ENCODE results near the gene TMEM54.

The TMEM54 gene, protein sequence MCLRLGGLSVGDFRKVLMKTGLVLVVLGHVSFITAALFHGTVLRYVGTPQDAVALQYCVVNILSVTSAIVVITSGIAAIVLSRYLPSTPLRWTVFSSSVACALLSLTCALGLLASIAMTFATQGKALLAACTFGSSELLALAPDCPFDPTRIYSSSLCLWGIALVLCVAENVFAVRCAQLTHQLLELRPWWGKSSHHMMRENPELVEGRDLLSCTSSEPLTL

DNA sequence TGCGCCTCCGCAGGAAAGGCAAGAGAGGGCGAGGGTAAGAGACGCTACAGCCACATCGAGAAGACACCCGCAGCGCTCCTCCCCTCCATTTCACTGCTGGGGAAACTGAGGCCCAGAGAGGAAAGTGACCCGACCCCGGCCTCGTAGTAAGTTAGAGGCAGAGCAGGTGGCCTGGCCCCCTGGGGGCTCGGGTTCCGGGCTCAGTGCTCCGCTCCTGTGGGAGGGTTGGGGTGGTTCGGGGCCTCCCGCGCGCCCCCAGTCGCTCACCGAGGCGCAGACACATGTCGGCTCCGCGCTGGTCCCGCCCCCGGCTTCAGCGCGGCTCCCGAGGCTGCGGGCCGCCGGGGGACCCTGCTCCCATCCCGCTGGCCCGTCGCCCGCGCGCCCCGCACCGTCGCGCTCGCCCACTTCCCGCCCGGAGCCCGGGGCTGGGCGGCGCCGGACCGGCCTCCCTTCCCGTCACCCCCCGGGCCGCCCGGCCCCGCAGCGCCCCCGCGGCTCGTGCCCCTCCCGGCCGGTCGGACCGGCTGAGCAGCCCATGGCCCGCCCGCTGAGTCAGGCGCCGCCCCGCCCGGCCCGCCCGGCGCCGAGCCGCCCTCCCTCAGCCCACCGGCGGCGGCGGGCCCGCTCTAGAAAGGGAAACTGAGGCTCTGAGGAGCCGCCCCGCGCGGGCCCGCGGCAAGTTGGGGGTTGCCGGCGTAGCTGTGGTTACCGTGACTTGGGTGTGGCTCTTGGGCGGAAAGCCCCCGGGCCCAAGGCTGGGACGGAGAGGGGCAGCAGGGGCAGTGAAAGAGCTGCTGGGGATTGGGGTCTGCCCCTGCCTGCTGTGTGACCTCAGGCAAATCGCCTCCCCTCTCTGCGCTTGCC, at the start of gene TMEM54:
TMEM54 (minus strand) TSS at position 434 of the 867 bp plus-strand sequence; CDS start at position 283, 151 bp downstream.
- no peak for DNase-seq (ENCODE audit: low read depth)

DNA sequence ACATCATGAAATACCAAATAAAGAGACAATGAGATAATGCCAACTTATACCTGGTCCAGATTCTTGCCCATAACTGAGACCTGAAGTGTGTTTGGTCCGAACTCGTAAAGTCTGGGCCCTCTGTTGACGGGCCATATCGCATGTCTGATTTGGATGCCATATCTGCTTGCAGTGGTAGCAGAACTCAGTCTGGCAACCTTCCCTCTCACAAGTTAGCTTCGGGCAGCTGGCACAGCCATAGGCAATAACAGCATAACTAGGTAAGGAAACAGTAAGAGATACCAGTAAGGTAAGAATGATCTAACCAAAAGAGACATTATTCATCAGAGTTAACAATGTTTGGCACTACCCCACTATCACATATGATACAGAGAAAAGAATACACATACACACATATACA, 48.3 kb upstream of the TMEM54 start:
- no peak for DNase-seq (ENCODE audit: low read depth)

DNA sequence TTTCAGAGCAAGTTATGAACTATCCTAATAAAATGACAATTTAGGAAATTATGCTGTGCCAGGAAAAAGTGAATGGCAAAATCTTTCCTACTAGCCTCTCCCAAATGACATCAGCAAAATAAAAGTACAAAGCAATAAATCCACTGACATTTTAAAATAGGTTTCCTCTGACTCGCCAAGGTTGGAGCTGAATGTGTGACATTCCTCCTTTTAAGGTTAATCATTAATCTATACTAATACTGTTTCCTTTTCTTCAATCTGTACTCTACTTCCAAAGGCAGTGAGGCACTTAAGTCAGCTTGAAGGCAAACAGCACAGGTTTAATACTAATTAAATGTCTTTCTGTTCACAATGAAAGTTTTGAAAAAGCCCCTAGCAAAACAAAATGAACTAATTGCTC, 47.7 kb upstream of the TMEM54 start:
- no peak for DNase-seq (ENCODE audit: low read depth)

GRCh38 chr1:32948390-32948722, 47.2 kb upstream of the TMEM54 start:
- no peak for DNase-seq (ENCODE audit: low read depth)

DNA sequence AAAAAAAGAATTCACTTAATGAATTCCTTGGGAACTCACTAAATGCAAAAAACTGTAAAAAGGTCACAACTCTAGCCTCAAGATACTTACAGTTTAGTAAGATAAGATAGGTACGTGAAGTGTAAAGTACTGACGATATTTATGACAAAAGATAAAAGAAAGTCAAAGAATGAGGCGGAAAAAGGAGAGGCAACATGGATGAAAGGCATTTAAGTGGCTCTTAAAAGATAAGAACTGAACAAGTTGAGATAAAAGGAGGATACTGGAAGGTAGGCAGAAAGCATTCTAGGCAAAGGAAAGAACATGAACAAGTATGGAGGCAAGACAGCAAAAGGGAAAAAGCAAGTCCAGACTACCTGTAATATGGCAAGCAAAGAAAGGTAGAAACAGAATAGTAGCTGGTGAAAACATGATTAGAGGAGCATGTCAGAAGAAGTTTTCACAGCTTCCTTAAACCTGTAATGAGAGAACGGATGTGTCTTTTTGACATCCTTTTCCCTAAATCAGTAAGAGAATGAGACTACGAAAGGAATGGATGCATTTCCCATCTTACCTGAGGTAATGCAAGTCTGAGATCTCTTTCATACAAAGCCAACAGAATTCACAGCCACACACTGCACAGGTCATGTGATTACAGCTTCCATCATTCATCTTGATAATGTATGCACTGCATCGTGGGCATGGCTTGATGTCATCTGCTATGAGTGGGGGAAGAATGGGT, 46.6 kb upstream of the TMEM54 start:
- DNase-seq (ENCODE audit: low read depth) = no peak

DNA sequence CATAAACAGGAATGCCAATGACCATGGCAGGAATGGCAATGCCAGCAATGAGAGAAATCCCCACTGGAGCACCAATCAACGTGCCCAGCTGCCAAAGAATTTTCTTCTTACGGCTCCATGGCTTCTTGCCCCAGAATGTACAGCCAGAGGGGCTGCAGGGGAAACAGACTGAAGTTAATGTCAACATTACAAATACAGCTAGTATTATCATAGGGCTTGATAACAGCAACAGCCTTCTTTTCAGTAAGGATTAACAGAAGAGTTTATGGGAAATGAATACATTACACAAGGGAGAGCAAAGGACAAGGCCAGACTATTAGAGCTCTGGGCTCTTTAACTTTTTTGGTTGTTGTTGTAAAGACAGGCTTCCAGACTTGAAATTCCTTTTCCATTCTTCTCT, 45.2 kb upstream of the TMEM54 start:
- DNase-seq (ENCODE audit: low read depth) = no peak

- no peak for DNase-seq (ENCODE audit: low read depth)
These were observed 43.0 kb upstream of the TMEM54 start for GRCh38 chr1:32944180-32944579.

GRCh38 chr1:32939655-32940371, 38.6 kb upstream of the TMEM54 start:
- DNase-seq (ENCODE audit: low read depth) = peak; percentile 78

GRCh38 chr1:32937061-32937460, 35.9 kb upstream of the TMEM54 start:
- DNase-seq (ENCODE audit: low read depth) = no peak

GRCh38 chr1:32934535-32934934, 33.3 kb upstream of the TMEM54 start:
- DNase-seq (ENCODE audit: low read depth) = no peak

DNA sequence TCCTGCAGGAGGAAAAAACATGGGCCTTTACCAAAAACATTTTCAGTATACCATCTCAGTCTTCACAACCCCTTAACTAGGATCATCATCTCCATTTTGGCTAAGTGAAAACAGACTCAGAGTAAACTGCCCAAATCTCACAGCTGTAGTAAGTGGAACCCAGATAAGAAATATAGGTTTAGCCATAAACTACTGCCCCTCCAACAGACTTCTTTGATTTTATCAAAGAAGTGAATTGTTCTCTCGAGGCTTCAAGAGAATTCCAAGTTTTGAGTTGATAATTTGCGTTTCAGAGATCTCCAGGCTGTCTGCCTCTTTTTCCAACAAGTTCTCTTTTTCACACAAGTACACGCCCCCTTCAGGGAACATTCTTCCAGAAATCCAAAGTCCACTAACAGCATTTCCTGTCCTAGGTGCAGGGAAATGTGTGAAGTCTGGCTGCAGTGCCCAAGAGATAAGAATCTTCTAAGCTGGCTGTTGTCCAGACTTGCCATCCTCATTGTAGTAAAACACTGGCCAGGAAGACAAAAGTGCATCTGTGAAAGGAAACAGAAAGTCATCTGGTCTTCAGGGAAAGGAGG, 32.6 kb upstream of the TMEM54 start:
- no peak for DNase-seq (ENCODE audit: low read depth)

DNA sequence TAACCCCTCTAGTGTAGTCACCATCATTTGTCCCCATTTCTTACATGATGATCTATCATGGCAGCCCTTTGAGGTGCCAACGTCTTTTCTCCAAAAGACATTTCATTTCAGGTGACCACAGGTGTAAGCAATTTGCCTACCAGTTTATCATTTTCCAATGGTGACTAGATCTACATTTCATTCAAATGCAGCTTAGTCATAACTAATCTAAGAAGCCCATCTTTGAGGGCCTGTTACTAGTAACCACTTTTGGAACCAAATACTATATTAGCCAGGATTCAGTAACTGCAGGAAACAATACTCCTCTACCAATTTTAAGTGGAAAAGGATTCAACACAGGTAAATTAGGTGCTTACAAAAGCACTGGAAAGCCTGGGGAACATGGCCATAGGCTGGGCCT, 30.6 kb upstream of the TMEM54 start:
- DNase-seq (ENCODE audit: low read depth) = no peak

GRCh38 chr1:32929366-32929765, 28.2 kb upstream of the TMEM54 start:
- no peak for DNase-seq (ENCODE audit: low read depth)

GRCh38 chr1:32928715-32929114, 27.5 kb upstream of the TMEM54 start:
- DNase-seq (ENCODE audit: low read depth) = no peak

- DNase-seq (ENCODE audit: low read depth) = no peak
These were observed 27.1 kb upstream of the TMEM54 start for GRCh38 chr1:32928285-32928684.

DNA sequence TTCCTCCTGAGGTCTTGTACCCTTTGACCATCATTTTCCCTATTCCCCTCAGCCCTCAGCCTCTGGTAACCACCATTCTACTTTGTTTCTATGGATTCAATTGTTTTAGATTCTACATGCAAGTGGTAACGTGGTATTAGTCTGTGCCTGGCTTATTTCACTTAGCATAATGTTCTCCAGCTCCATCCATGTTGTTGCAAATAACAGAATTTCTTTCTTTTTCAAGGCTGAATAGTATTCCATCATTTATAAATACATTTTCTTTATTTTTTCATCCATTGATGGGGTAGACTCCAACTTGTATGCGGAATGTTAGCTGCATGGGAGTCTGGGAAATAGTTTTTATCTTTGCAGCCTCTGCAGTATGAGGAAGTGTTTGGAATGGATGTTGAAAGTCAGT, 26.3 kb upstream of the TMEM54 start:
- DNase-seq (ENCODE audit: low read depth) = no peak

DNA sequence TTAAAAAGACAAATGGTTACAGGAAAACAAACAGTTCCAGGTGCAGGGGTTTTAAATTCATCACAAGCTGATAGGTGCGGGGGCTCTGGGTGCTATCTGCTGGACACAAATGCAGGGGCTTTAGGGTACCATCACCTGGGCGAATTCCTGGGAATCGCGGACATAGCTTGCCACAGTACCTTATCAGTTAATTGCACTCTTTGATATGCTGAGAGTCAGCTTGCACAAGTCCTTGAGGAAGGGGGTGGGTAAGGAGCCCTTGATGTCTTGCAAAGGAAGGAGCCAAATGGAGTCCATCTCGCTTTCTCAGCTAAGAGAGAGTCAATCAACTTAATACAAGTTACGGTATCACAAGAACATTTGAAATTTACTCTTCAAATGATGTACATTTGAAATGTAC, 25.4 kb upstream of the TMEM54 start:
- DNase-seq (ENCODE audit: low read depth) = no peak

DNA sequence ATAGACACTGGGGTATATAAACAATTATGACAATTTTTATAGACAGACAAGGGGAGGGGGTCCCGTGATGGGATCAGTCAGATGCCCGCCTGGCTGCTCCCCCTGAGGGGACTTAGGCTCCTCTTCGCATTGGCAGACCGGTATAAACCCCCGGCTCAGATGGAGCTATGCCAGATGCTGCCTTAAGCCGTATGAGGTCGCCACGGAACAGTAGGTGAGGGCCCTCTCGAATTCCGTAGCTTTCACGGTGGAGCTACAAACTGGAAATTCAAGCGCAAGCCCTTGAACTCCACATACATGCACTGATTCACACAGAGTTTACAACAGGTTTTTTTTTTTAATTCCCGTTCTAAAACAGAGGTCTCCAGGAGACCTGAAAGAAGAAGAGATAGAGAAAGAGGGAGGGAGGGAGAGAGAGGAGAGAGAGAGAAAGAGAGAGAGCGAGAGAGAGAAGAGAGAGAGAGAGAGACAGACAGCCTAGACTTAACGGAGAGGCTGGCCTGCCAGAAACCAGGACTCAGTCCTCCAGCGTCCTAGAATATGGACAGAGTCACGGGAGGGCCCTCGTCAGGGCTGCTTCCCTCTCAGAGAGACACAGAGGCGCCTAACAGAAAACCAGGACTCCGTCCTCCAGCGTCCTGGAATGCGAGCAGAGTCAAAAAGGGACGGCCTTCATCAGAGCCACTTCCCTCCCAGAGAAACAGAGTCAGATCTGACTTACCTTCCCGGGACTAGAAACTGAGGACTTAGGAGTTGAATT, 24.4 kb upstream of the TMEM54 start:
- DNase-seq (ENCODE audit: low read depth) = no peak

- no peak for DNase-seq (ENCODE audit: low read depth)
These were observed 23.7 kb upstream of the TMEM54 start for GRCh38 chr1:32924881-32925344.

- no peak for DNase-seq (ENCODE audit: low read depth)
These were observed 19.6 kb upstream of the TMEM54 start for GRCh38 chr1:32920833-32921232.
